HG03196 (cell line): Measurements from ENCODE around the gene KLF13.

ENCODE experiments used
- ATAC-seq: cut with Tn5 transposase; IDR thresholded peaks from one replicate; pipeline ENCODE4 v1.9.1; 2021; ENCODE audit not compliant: unreplicated experiment

KLF13 gene

DNA sequence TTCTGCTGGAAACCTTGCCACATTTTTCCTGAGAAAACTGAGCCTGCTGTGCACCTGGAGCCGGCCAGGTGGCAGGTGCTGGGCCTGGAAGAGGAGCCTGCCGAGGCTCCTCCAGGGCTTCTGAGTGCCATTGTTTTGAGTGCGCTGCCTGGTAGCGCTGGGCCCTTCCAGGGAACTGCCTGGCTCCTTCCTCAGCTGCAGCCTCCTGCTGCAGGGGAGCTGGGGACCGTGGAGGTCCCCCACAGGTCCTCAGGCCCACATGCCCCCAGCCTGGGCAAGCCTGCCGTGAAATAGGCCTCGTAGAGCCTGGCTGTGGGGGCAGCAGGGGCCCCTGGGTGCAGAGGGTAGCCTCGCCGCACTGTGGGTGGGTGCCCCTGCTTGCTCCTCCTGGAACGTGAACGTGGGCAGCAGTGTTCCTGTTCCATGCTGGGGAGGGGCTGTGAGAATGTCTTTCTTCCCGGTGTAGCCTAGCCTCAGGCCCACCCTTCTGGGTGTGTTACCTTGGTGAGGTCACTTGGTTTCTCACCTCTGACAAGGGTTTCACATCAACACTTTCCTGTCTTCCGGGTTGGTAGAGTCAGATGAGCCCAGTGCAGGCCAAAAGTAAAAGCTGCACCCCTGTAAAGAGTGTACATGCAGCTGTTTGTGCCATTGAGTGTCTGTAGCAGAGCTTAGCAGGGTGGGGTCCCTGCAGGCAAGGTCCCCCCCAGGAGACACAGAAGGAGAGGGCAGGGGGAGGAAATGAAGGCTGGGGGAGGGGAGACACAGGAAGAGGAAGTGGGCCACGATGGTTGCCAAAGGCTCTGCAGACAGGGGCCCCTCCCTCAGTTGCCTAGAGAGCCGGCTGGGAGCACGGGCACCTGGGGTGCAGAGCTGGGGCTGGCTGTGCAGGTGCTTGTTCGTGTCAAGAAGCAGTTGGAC, 34.5 kb downstream of the KLF13 start:
- peak; percentile 51 for ATAC-seq

DNA sequence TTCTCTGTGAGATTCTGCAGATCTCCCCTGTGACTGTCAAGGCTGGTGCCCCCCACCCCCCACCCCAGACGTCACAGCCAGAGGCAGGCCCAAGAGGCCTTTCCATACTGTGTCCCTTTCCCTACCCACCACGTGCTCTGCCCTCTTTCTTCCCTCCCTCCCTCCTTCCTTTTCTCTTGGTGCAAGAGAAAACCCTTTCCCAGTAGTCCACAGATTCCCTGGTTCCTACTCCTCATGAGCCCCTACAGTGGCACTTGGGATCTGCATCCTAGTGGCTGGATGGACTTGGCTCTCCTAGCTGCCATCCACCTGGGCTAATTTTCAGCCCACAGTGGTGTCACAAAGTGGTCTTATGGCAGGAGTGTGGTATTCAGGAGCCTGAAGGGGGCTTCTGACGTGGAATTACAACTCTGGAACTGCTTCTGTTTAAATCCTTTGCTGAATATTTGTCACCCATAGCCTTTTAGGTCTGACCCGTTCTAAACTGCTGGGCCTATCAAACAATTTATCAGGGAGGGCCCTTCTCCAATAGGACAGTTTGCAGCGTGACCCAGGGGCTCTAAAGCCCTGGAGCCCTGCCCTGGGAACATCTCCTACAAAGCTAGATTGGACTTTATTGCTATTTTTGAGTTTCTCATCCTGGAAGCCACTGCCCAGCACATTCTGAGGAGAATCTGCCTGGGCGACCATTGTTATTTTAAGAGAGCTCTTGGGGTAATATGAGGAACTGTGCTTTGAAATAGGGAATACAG, 35.3 kb downstream of the KLF13 start:
- ATAC-seq = no peak

DNA sequence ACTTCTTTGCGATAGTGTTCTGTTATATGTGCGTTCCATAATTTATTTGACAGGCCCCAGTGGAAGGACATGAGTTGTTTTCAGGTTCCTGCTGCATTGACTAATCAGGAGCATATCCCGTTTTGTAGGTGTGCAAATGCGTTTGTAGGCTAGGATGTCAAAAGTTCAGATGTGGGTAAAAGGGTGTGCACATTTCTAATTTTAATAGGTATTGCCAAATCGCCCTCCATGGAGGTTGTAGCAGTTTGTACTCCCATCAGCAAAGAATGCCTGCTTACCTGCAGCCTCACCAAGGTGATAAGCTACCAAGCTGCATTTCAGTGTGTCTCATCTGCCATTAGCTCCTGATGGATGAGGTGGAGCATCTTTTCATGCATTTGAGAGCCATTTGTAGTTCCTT, 36.3 kb downstream of the KLF13 start:
- ATAC-seq = no peak

DNA sequence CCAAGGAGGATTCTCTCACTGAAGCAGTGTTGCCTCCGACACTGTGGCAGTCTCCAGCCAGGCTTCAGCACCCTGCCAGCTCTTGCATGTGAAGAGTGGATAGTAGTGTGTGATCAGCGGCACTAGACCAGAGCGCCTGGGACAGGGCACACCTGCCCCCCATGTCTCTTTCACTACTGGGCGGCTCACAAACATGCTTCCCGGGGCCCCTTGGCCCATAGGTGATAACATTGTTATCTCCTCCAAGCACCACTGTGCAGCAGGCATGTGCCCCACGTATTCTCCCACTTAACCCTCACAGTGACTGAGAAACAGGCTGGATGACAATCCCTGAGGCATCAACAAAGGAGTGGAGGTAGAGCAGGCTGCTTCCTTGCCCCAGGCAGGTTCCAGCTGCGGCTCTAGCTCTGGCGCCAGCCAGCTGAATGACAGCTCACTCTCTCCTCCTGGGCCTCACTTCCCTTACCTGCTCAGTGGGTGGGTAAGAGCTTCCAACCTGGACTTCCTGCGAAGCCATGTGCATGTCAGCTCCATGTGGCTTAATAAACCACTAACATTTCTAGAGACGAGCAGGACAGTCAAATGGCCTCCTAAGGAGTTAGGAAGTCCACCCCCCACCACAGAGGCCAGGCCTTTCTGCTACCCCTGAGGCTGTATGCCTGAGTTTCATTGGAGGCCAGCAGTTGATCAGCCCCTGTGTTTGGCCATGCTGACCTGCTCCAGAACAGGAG, 37.8 kb downstream of the KLF13 start:
- ATAC-seq = no peak

DNA sequence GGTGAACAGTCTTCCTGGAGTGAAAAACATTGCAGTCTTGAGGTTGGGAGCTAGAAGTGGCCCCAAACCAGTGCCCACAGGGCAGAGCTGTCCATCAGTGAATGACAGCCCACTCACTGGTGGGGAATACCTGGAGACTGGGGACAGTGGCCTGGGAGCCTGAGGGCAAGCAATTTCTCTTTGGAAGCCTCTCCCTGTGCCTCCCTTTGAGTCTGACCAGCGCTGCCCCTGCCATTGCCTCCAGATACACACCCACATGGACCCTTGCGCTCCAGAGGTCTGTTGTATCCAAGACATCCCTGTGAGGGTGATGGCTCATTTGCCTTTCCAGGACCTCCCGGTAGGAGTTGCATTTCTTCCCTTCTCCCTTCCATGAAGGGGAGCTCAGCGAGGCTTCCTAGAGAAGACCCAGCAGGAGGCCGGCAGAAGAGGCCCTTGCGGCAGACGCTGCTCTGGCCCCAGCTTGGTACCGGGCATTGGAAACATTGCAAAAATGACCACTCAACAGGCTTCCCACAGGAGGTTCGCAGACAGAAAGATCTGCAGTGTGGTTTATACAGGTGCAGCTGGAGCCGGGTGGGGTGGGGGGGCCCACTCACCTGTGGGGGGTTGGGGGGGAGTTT, 38.5 kb downstream of the KLF13 start:
- no peak for ATAC-seq

DNA sequence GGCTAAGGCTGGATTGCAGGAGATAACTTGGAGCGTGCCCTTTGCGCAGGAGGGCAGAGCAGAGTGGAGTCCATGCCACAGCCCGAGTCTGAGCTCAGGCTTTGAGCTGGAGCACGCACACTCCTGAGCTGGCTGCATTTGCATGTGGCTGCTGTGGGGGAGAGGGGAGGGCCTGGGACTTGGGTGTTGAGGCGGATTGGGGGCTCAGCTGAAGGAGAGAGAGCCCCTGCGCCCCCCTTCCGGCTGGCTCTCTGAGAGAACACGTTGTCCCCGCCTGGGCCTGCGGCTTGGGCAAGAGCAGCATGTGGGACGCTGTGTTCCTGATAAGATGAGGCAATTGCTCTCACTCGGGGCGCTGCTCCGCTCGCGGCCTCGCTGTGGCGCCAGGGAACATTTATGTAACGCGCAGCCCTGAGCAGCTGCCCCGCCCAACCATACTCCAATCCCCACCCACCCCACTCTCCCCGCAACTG, 39.1 kb downstream of the KLF13 start:
- ATAC-seq = peak; percentile 37

DNA sequence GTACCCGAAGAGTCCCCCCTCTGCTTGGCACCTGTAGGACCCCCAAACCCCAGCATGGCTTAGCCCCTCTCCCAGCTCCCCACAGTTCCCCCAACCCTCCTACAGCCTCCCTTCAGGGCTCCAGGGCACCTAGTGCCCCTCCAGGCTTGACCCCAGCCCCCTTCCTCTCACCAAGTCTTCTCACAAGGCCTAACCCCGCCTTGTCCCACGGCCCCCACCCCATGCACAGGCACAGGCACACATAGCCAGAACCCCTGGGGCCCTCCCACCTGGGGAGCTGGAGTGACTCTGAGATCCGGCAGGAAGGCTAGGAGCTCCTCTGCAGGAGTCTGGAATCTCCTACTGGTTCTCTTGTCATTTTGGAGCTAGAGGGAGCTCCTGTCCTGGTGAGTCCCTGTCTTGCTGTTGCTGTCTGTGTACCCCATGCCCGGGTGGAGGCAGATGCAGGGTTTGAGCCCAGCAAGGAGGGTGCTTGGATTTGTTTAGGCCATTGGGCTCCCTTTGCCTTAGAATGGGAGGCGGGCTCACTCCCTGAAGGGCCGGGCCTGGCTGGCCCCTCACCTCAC, 39.6 kb downstream of the KLF13 start:
- no peak for ATAC-seq

DNA sequence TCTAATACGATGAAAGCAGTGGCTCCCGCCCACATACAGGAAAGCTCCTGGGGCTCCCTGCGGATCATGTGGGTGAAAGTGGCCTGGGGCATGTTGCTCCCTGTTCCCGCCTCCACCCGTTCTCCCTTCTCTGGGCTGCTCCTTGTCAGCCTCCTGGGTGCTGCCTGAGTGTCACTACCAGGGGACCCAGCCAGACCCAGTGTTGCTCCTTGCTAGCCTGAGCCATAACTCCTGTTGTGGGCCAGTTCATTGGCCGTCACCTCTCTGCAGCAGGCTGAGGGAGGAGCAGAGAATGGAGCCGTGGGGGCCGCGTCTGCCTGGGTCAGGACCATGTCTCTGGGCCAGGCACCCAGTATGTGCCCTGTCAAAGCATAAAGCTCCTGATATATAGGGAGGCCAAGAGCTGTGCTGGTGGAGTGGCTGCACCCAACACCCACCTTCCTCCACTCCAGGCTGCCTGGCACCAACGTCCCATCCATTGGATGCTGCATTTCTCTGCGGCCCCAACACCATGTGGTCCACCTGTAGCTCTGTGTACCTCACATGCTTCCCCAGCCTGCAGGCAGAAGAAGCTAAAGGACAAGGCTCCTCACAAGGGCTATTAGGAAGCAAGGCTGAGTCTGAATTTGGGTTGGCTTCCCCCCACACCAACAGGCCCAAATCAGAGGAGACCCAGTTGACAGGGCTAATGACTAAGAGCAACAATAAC, 40.5 kb downstream of the KLF13 start:
- ATAC-seq = no peak

DNA sequence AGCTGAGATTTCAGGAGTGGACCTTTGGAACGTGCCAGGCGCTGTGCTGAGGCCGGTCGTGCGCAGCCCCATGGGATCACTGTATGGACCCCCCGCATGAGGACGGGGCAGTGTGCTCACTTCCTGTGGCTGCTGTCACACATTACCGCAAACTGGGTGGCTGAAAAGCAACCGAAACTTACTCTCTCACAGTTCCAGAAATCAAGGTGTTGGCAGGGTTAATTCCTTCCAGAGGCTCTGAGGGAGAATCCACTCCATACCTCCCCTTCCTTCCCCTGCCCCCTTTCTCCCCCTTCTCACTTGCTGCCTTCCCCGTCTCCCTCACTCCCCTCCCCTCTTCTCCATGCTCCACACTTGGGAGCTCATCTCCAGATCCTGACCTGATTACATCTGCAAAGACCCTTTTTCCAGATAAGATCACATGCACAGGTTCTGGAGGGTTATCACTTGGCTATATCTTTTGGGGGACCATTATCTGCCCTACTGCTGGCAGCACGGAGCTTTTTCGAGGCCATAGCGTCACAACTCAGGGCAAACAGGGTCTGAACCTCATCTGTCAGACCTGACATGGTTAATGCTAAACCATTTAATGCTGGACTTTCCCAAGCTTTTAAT, 41.2 kb downstream of the KLF13 start:
- no peak for ATAC-seq

DNA sequence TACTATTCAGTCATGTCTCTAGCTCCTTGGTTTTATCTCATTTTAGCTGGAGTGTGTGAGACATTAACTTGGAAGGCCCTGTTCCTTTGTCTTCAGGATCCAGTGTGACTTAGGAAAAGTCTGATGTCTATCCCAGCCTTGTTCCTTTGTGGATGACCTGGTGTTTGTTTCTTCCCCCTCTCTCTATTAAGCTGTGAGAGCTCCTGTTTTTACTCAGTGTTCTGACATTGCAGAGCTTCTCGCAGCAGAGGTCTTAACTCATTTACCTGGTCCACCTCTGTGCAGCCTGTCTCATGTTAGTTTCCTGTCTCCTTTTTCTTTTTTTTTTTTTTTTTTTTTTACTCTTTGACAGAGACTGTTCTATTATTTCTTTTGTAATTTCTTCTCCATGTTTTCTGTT, 43.1 kb downstream of the KLF13 start:
- ATAC-seq = no peak

DNA sequence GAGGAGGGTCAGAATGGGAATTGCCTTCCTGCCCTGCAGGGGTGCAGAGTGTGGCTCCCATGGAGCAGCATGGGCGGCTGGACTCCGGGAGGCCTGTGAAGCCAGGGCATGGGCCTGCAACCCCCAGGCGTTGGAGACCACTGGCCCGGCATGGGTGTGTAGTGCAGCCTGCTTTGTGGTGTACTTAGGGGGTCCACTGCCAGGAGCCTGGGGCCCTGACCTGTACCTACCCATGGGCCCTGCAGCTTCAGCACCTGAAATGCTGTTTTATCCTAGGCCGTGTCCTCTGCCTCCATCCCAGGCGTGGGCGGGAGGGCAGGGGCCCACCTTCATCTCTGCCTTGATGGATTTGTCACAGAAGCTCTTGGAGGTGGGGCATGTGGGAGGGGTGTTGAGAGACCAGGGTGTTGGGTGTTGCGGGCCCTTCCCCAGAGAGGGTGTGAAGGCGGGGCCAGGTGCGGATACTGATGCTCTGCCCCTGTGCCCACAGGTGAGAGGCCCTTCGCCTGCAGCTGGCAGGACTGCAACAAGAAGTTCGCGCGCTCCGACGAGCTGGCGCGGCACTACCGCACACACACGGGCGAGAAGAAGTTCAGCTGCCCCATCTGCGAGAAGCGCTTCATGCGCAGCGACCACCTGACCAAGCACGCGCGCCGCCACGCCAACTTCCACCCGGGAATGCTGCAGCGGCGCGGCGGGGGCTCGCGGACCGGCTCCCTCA, 45.0 kb downstream of the KLF13 start:
- no peak for ATAC-seq

DNA sequence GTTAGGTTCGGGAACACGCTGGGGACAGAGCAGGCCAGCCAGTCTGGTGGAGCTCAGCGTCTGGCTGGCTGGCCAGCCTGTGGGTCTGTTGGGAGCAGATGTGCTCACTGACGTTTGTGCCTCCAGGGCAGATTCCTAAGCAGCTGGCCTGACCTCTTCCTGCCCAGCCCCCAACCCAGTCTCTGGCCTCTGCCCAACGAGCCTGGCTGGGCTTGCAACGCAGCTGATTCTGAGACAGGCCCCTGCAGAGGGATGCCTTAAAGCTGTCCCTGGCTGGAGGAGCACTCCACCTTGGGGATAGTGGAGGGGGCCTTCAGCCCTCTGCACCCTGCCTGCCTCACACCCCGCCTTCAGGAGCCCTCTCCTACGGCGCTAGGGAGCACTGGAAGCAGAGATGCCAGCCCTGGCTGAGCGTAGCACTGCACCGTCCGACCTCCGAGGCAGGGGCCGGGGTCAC, 46.0 kb downstream of the KLF13 start:
- ATAC-seq = no peak

DNA sequence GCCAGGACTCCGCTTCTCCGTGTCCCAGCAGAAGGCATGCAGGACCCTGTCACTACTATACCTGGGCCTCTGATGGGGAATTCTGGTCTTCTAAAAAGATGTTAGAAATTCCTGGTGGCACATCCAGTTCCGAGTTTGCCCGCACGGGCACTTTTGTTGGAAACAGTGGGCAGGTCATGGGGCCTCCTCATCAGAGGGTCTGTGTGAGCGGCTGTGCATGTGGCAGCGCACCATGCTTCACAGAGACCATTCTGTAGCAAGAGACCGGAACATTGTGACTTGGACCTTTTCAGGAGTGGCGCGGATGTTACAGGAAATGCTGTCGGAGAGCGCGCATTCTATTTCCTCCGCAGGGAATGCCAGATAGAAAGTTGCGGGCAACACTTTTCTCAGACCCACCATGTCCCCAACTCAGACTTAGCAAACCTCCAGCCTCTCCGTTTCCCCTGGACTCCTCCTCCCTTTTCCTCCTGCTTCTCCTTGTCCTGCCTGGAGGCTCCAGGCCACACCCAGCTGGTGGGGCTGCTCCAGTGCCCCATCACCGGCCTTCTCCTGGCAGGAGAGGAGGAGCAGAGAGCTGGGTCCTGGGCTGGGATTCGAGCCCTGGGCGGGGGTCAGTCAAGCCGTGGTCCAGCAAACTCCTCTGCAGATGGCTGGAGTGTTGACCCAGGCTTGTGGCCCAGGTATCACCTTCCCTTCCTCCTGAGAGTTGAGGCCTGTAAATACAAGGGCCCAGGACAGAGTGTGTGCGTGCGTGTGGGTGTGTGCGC, 46.6 kb downstream of the KLF13 start:
- no peak for ATAC-seq

DNA sequence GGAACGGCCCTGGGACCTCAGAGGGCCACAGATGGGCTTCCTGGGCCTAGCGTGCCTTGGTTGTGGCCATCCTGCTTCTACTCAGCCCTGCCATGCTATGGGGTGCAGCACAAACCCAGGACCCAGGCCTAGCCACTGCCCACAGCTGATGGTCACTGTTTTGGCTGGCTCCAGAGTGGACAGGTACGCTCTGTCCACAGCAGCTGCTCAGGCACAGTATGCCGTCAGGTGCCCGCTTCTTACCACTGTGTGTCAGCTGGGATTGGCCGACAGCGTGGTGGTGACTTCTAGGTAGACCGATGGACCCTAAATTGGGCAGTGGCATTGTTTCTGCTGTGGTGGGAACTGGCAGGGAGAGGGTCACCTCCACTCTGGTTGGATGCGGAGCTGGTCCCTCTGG, 47.3 kb downstream of the KLF13 start:
- no peak for ATAC-seq

DNA sequence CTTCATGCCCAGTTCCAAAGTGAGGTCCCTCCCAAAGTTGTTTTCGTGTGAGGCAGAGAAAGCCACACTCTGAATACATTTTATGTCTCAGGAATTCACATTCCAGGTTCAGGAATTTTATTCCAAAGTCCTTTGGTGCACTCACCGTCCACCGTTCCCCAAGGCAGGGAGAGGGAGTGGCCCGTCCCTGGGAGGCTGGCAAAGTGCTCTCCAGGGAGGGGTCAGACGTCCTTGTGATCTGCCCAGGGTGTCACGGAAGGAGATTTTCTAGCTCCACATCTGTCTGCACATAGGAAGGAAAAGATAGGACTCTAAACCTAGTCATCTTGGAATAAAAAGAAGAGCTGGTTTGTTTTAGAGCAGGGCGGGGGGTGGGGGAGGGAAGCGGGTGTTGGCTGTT, 47.9 kb downstream of the KLF13 start:
- ATAC-seq = no peak

DNA sequence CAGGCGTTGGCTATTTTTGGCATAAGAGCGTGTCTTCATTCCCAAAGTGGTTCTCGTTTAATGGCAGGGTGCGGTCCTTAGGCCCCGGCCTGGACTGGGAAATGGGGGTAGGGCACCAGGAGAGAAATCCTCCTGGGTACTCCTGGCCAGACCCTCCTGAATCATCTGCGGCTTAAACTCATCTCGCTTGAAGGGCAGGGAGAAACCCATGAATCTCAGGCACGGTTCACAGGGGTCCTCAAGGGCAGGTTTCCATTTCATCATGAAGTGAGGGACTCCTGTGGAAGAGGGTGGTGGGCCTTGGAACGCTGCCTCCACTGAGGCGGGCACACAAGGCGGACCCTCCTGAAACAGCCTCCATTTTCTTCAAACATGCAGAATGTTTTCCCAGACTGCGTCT, 48.4 kb downstream of the KLF13 start:
- ATAC-seq = no peak

DNA sequence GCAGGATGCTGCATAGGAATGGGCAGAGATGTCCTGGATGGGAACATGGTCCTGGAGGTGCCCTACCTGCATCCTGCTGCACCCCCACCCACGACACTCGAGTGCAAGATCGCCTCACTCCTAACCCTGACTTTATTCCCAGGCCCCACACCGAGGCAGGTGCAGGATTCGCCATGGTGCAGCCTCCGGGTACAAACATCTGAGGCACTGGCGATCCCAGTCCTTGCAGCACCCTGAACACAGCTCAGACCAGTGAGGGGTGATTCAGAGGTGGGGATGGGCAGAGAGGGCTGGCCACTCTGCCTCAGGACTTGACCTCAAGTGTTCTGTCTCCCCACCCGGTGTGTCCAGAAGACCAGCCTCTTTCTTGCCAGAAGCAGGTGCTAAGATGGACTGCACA, 49.1 kb downstream of the KLF13 start:
- no peak for ATAC-seq

DNA sequence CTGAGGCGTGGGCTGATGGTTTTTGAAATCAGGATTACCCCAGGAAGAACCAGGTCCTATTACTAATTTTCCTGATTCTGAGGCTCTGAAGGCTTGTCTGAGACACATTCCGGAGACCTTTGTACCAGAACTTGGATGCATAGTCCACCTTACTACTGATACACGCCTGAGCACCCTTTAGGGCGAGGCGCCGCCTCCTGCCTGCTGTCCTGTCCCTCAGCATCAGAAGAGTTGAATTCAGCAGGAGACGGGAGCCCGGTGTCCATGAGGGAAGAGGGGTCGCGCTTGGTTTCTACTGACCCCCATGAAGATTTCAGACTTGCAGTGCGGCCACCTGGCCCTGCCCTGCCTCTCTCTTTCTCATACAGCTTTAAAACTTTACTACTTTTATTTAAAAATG, 49.9 kb downstream of the KLF13 start:
- no peak for ATAC-seq
